ENCODE data around the gene NR2C2.

The NR2C2 gene

GRCh38 chr3:15032650-15033049, 85.3 kb downstream of the NR2C2 start:
- no peak for DNase-seq

- DNase-seq: no peak
Observed at GRCh38 chr3:15033103-15033502, 85.7 kb downstream of the NR2C2 start.

DNA sequence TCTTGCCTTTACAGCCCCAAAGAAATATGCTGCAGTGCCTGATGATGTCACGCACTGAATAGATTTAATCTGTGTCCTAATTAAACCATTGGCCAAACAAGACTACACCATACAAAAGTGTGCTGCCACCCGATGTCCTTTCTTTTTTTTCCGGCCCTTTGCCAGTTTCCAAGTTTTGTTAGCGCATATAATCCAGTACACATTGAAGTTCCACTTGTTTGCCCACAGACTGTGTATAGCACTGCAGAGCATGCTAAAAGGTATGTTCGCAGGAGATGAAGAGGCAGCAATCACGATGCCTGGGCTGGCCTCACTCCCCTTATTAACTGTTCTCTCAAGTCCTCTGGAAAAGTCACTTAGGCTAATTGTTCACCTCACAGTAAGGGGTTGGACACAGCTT, 90.9 kb downstream of the NR2C2 start:
- no peak for DNase-seq

DNA sequence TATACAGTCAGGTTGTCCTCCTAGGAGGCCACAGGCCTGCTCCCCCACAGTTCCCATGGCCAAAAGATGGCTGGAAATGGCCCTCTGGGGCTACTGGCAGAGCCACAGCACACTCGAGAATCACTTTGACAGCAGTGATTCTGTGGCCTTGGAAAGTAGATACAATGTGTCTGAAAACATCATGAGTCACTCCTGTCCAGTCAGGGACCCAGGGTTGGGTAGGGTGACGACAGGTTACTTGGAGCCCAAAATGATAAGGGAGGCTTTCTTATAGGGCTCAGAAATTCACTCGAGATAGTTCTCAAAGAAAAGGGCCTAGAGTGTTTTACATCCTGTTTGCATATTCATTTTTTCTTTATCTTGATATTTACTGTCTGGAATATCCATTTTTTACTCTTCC, 93.5 kb downstream of the NR2C2 start:
- DNase-seq: no peak

GRCh38 chr3:15041950-15042349, 94.6 kb downstream of the NR2C2 start:
- no peak for DNase-seq

DNA sequence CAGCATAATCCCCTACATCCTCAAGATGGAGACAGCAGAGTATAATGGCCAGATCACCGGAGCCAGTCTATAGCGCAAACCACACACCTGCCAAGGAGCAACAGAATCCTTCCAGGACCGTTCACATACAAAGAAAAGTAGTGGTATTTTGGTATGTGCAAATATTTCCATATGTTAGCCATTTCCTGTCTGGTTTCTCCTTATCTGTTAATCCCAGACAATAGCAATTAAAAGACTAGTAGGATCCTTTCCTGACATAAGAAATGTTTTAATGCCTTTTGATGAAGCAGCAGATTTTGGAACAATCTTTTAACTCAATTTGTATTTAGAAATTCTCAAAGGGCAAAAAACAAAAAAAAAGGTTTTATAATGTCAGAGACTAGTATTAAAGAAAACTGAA, 95.6 kb downstream of the NR2C2 start:
- no peak for DNase-seq

- DNase-seq: no peak
Observed at GRCh38 chr3:15043408-15044171, 96.2 kb downstream of the NR2C2 start.

DNA sequence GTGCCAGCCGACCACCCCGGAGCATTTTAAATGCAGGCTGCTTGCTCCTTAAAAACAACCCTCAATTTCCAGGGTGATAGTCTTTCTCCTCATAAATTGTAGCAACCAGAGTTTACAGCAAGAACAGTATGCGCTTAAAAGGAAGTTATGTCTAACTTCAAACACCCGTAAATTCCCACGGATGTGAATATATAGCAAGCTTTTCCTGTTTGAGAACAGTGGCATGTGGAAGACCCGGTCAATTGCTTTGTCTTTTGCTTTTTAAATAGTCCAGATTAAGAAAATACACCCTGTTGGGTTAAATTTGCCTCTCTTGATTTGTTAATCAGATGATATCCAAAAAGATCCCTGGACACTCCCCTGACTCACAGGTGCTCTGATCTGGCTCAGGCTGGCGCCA, 96.9 kb downstream of the NR2C2 start:
- no peak for DNase-seq

- no peak for DNase-seq
Observed at GRCh38 chr3:15045667-15046066, 98.3 kb downstream of the NR2C2 start.

DNA sequence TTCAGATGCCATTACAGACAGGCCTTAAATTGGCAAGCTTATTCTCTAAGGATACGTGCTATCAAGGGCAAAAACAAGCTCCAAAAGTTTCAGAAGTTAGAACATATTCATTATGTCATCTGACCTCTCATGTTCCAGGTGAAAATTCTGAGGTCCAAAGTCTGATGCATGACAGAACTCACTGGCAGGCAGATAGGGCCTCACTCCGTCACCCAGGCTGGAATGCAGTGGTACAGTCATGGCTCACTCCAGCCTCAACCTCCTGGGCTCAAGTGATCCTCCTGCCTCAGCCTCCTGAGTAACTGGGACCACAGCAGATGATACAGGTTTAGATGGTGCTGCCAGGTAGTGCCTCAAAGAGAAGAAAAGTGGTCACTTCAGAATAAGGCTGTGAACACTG, 102.2 kb downstream of the NR2C2 start:
- DNase-seq: no peak

DNA sequence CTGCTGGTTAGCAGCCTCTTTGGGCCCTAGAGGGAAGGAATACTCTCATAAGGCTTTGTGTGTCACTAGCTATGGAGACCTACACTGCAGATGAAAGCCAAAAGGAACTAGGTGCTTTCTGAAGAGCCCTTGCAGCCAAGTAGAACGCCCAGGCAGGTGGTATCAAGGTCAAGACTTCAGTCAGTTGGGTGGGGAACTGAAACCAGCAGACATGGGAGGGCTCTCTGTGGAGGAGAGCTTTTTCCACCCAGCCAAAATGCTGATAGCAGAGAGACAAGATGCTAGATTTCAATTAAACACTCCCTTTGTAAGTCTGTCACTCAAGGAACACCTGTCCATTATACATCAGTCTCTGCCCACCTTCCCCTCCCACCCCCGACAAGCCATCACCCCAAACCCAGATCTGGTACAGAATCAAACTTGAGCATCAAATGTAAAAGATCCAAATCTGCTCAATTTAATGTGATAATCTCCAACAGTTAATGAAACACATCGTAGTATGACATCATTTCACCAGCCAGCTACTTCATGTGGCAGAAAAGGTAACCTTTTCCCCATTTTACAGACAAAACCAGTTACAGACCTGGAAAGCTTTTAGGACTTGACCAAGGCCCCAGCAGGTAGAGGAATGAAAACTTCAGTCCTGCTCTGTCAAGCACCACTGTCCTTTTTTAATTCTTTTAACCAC, 103.2 kb downstream of the NR2C2 start:
- DNase-seq: no peak

DNA sequence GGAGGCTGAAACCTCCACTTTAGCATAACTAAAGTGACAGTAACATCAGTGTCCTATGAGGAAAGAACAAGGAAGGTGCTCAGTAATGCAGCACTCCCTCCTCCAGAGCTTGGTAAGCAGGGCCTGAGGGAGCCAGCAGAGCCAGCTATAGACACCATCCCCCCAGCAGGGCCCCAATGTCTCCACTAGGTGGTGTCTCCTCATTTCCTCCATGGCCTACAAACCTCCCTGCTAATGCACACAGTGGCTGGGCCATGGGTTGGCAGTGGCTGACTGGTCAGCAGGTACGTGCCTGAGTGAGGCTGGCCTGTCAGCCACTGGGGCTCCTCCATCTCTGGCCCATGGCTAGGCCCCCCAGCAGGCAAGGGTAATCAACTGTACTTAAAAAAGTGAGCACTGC, 104.1 kb downstream of the NR2C2 start:
- DNase-seq: peak; percentile 54

- no peak for DNase-seq
Observed at GRCh38 chr3:15052335-15053242, 105.2 kb downstream of the NR2C2 start.

GRCh38 chr3:15053541-15053940, 106.2 kb downstream of the NR2C2 start:
- no peak for DNase-seq

GRCh38 chr3:15055019-15055557, 107.7 kb downstream of the NR2C2 start:
- no peak for DNase-seq

GRCh38 chr3:15056676-15057404, 109.5 kb downstream of the NR2C2 start:
- DNase-seq: no peak

- no peak for DNase-seq
Observed at GRCh38 chr3:15060029-15060428, 112.6 kb downstream of the NR2C2 start.

DNA sequence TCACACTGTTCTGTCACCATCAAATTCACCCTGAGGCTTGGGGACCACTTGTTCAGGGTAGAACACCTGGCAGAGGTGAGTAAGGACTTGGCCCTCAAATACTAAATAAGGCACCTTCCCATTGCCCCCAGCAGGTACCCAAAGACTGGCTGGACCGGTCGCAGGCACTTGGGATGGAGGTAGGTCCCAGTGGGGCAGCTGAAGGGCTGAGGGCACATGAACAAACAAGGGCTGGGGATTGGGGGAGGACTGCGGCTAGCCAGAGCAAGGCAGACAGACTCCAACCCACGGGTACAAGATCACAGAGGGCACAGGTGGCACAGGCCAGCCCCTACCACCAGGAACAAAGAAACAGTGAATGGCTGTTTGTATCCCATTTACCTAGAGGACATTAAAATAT, 115.9 kb downstream of the NR2C2 start:
- DNase-seq: peak; percentile 28

DNA sequence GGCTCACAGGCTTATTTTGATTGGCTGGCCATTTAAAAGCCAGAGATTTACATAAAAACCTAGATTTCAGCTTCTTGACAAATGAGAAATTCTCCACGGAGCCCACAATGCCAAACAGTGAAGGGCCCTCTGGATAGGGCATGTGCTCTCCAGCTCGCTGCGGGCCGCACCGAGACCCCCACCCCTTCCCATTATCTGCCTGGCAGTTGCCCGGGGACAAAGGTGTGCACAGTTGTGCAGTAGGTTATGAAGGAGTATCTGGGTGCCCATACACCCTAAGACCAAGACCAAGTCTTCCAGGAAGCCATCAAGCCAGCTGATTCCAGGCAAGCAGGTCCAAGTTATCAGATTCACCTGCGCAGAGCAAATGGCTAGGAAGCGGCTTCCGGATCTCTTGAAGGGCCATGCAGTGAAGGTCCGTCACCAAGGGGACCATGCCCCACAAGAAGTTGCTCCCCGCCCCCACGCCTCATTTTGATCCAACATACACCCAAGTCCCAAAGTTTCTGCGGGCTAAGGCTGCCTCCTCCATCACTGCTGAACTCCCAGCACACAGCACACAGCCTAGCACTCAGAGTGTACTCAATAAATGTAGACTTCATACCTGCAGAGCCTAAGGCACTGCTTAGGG, 116.4 kb downstream of the NR2C2 start:
- DNase-seq: no peak

DNA sequence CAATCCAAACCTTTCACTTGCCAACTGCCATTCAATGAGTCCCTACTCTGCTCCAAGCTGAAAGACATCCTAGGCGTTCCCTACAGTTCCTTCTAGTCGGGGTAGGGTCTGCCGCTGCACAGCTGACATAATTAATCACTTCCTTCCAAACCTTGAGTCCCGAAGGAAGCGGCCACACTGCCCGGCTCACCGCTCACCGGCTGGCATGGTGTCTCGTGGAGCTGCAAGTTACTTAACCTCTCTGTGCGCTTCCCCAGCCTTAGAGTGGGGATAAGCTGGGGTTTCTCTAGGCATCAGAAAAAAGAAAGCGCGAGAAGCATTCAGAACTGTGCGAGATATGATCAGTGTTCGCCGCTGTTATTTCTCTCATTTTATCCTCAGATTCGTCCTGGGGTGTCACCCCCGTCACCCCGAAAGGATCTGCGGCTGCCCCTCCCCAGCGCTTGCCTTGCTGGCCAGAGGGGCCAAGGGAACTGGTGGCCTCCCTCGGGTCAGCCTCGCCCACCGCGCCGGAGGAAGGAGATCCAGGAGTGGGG, 117.0 kb downstream of the NR2C2 start:
- DNase-seq: no peak

GRCh38 chr3:15064835-15065549, 117.6 kb downstream of the NR2C2 start, which contains the start of gene MRPS25:
TSS of gene MRPS25 (minus strand) at chr3:15065315. CDS start at chr3:15065194, 121 bp downstream.
- peak; percentile 77 for DNase-seq

Data from NCI-H510A (cell line).